Measurements from ENCODE around the gene SPINT3. TPM values are rescaled to one million over a fixed set of nuclear protein-coding genes. Genes with fewer than 3 reads are reported as not detected.

The SPINT3 gene
- total and polyA plus RNA-seq, 10 of the 15 experiments (the other 5 are each of a cell fraction or from before 2014, with no cell fraction given), result not detected

GRCh38 chr20:45510242-45510862, 5.1 kb downstream of the SPINT3 start:
- BruUV-seq (replicated peaks), result no TSS peak
- SMC1A ChIA-PET (ENCODE audit: uncharacterized antibody, unreplicated experiment), result no interaction called here
- H3K9ac ChIP-seq (ENCODE audit: control insufficient read depth, insufficient read depth, low read length), result no peak overlapping the region
- ATAC-seq, result no peak
- no peaks in the 10 kb centered on the region for H3K27me3 ChIP-seq (replicated peaks in 1 of 2; ENCODE audit: control insufficient read depth in 2 of 2, insufficient read depth in 2 of 2, low read length in 1 of 2)
- RAD21 ChIA-PET (ENCODE audit: unreplicated experiment), result no interaction called here
- H3K27ac ChIP-seq (ENCODE audit: control insufficient read depth, insufficient read depth), result no peak overlapping the region
- no peaks in the 10 kb centered on the region for H3K79me2 ChIP-seq (ENCODE audit: control insufficient read depth, insufficient read depth, low read length)
- H2AFZ ChIP-seq (ENCODE audit: control insufficient read depth, low read depth, low read length), result no peak overlapping the region
- no peaks in the 10 kb centered on the region for H3K36me3 ChIP-seq (ENCODE audit: control insufficient read depth in 2 of 2, insufficient read depth in 2 of 2, low read length in 1 of 2)
- no peaks in the 10 kb centered on the region for H4K20me1 ChIP-seq (ENCODE audit: control insufficient read depth, insufficient read depth)
- no peak overlapping the region for H3K4me3 ChIP-seq
- no peak overlapping the region for H3K4me2 ChIP-seq (ENCODE audit: control insufficient read depth, insufficient read depth)
- CTCF ChIA-PET, result no interaction called here
- in situ Hi-C loops (cut with MboI), result no loop called here
- DNase-seq (ENCODE audit: low read depth, low spot score), result no peak
- H3K9me3 ChIP-seq (replicated peaks; ENCODE audit: control insufficient read depth, insufficient read depth, low read length), result no peaks in the 10 kb centered on the region; the same call in 2 of the 3 replicates
- intact Hi-C loops (cut with micrococcal nuclease; ENCODE audit: unreplicated experiment), result no loop called here
- under 1% methylated on average over 5 of the region's 5 CpGs for WGBS (ENCODE audit: insufficient coverage, insufficient replicate concordance, low lambda C conversion rate, missing lambda C conversion rate)
- POLR2A ChIA-PET, result no interaction called here
- H3K4me1 ChIP-seq (ENCODE audit: control insufficient read depth, insufficient read depth, low read length), result peaks cover 5% of the 10 kb centered on the region
- FAIRE-seq, result no peak
- no peak for TF ChIP-seq ZBTB40 (IDR thresholded peaks at IDR 0.05; ENCODE audit: borderline replicate concordance)
- TF ChIP-seq E2F8 (IDR thresholded peaks at IDR 0.05; ENCODE audit: low read depth, partially characterized antibody), result no peak

All from GM12878 (cell line).